ENCODE measurements around the gene IPCEF1.

Gene IPCEF1

GRCh38 chr6:154325142-154325541, 31.5 kb downstream of the IPCEF1 start:
- no peak for DNase-seq (ENCODE audit: low read depth)
- no peak for TF ChIP-seq CTCF (IDR thresholded peaks at IDR 0.05; ENCODE audit: control insufficient read depth, extremely low read depth, insufficient read depth)
- no peak overlapping the region for H3K4me3 ChIP-seq (ENCODE audit: low read depth, low read length)

- no peak overlapping the region for H3K4me3 ChIP-seq (ENCODE audit: low read depth, low read length)
- no peak for TF ChIP-seq CTCF (IDR thresholded peaks at IDR 0.05; ENCODE audit: control insufficient read depth, extremely low read depth, insufficient read depth)
- no peak for DNase-seq (ENCODE audit: low read depth)
Observed at GRCh38 chr6:154320181-154320580, 36.4 kb downstream of the IPCEF1 start.

DNA sequence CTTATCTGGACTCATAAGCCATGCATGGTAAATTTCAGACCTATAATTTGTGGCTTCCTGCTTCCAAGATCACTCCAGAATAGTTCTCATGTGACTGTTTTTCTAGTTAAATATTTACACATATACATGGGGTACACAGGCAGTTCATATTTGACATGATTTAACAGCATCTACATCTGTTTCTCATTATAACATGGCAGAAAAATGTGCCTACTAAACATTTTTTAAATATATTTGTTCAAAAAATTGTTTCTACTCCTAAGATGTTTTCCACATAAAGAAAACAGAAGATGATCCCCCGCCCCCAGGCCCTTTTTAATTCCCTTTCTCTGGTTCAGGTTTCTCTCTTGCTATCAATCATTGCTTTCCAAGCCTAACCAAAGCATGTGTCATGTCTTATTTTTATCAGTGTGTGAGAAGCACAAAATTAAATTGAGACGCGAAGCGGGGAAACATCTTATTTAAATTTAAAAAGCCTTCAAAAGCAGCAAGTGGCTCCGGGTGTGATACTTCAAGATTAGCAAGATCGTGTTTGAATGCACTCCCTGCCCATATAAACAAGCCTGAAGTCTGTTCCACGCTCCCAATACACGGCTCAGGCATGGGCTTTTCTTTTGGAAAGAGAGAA, 37.3 kb downstream of the IPCEF1 start:
- DNase-seq (ENCODE audit: low read depth): no peak
- no peak overlapping the region for H3K4me3 ChIP-seq (ENCODE audit: low read depth, low read length)
- no peak for TF ChIP-seq CTCF (IDR thresholded peaks at IDR 0.05; ENCODE audit: control insufficient read depth, extremely low read depth, insufficient read depth)

DNA sequence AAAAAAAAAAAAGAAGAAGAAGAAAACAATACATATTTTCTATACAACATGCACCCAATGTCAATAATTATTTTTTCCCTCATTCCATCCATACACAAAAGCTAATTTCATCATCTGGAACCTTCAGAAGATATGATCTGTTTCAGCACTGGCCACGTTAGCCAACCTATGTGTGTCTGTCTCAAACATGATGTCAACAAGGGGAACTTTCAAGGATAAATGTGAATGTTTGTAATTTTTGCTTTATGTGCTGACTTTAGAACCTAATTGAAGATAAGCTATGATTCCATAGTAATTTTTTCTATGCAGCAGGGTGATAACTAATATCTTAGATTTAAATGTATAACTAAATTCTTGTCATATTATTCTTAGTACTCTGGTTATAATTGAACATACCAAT, 37.9 kb downstream of the IPCEF1 start:
- TF ChIP-seq CTCF (IDR thresholded peaks at IDR 0.05; ENCODE audit: control insufficient read depth, extremely low read depth, insufficient read depth): no peak
- no peak overlapping the region for H3K4me3 ChIP-seq (ENCODE audit: low read depth, low read length)
- DNase-seq (ENCODE audit: low read depth): no peak

DNA sequence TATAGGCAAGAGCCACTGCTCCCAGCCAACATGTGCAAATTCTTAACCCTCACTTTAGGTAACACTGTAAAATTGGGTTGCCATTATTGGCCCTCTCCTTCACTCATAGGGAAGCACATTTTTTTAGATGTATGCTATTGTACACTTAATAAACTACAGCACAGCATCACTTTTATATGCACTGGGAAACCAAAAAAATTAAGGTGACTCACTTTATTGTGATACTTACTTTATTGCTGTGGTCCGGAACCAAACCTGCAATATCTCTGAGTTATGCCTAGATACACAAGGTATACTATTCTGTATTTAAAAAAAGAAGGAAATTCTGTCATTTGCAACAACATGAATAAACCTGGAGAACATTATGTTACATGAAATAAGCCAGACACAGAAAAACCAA, 40.5 kb downstream of the IPCEF1 start:
- no peak overlapping the region for H3K4me3 ChIP-seq (ENCODE audit: low read depth, low read length)
- TF ChIP-seq CTCF (IDR thresholded peaks at IDR 0.05; ENCODE audit: control insufficient read depth, extremely low read depth, insufficient read depth): no peak
- no peak for DNase-seq (ENCODE audit: low read depth)

DNA sequence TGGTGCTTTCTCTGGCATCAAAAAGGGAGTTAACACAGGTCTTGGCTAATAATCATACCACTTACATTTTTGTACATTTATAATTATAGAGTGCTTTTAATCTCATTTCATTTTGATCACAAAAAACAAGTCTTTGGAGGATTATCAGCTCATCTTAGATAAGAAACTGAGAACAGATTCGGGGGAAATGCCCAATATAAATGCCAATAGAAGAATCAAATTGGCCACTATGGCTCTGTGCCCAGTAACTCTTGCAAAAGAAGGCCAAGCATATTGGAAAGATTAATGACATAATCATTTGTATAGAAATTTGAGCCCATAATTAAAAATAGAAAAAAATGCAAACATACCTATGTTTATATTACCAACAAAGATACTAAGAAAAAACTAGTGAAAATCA, 42.5 kb downstream of the IPCEF1 start:
- no peak for TF ChIP-seq CTCF (IDR thresholded peaks at IDR 0.05; ENCODE audit: control insufficient read depth, extremely low read depth, insufficient read depth)
- no peak for DNase-seq (ENCODE audit: low read depth)
- H3K4me3 ChIP-seq (ENCODE audit: low read depth, low read length): no peak overlapping the region

- H3K4me3 ChIP-seq (ENCODE audit: low read depth, low read length): no peak overlapping the region
- no peak for TF ChIP-seq CTCF (IDR thresholded peaks at IDR 0.05; ENCODE audit: control insufficient read depth, extremely low read depth, insufficient read depth)
- DNase-seq (ENCODE audit: low read depth): no peak
Observed at GRCh38 chr6:154308986-154309385, 47.6 kb downstream of the IPCEF1 start.
